HepG2 (cell line): ENCODE results near the gene PLXND1. TPM values are rescaled to one million over a fixed set of nuclear protein-coding genes. Genes with fewer than 3 reads are reported as not detected.

ENCODE experiments used
- AHR ChIP-seq: IDR thresholded peaks from 2 replicates; pipeline ENCODE4 v1.6.1; 2018; ENCODE audit warnings: missing genetic modification reagents, missing compliant biosample characterization
- CHD4 ChIP-seq: fragments of 200-600 bp; sonication (generic); IDR thresholded peaks from 2 replicates; pipeline ENCODE4 v1.7.0; 2017; ENCODE audit warnings: mild to moderate bottlenecking, low read length, borderline replicate concordance
- EP300 ChIP-seq, 3 experiments: sonication (generic) in 1 of 3; formaldehyde crosslinking in 1 of 3; IDR thresholded peaks; 2 replicates each; pipeline versions ENCODE4 v1.5.1 to v1.6.1; 2011 to 2020; ENCODE audit warnings: low read depth in 2 of 3, low read length in 2 of 3, borderline replicate concordance in 1 of 3, improper control_type of control experiment in 1 of 3, mild to moderate bottlenecking in 1 of 3, missing genetic modification reagents in 1 of 3, moderate library complexity in 1 of 3
- ISL2 ChIP-seq: sonication (generic); formaldehyde crosslinking; IDR thresholded peaks from 2 replicates; pipeline ENCODE4 v1.5.0; 2020; ENCODE audit warnings: missing genetic modification reagents
- PHF8 ChIP-seq: sonication (generic); formaldehyde crosslinking; IDR thresholded peaks from 2 replicates; pipeline ENCODE4 v1.5.0; 2020; ENCODE audit warnings: missing genetic modification reagents
- PRPF4 ChIP-seq: fragments of 200-400 bp; formaldehyde crosslinking; IDR thresholded peaks from 2 replicates; pipeline ENCODE4 v1.6.1; 2016; ENCODE audit warnings: low read length, low read depth; ENCODE audit not compliant: poor library complexity, severe bottlenecking
- RBM22 ChIP-seq: fragments of 200-400 bp; formaldehyde crosslinking; optimal IDR thresholded peaks from 2 replicates; pipeline ENCODE3; 2017; ENCODE audit warnings: mild to moderate bottlenecking, low read length, moderate library complexity
- RELA ChIP-seq: sonication (generic); formaldehyde crosslinking; IDR thresholded peaks from 2 replicates; pipeline ENCODE4 v1.4.0; 2020; ENCODE audit warnings: missing genetic modification reagents
- TCF7L2 ChIP-seq: IDR thresholded peaks from 2 replicates; pipeline ENCODE4 v1.6.1; 2011; ENCODE audit warnings: mild to moderate bottlenecking, low read depth, low read length, moderate library complexity
- ZBTB7B ChIP-seq: sonication (generic); formaldehyde crosslinking; IDR thresholded peaks from 2 replicates; pipeline ENCODE4 v1.4.0; 2020; ENCODE audit warnings: missing genetic modification reagents
- ZFY ChIP-seq: sonication (generic); formaldehyde crosslinking; IDR thresholded peaks from 2 replicates; pipeline ENCODE4 v1.4.0; 2020; ENCODE audit warnings: missing genetic modification reagents
- ZNF460 ChIP-seq: sonication (generic); formaldehyde crosslinking; IDR thresholded peaks from 2 replicates; pipeline ENCODE4 v1.5.1; 2020; ENCODE audit warnings: missing genetic modification reagents, mild to moderate bottlenecking, borderline replicate concordance
- ZNF629 ChIP-seq: sonication (generic); formaldehyde crosslinking; conservative IDR thresholded peaks from 2 replicates; pipeline ENCODE4 v1.5.0; 2020; ENCODE audit warnings: missing genetic modification reagents
- ZNF792 ChIP-seq: IDR thresholded peaks from 2 replicates; pipeline ENCODE4 v1.6.1; 2016
- ZZZ3 ChIP-seq: sonication (generic); formaldehyde crosslinking; IDR thresholded peaks from 2 replicates; pipeline ENCODE4 v1.4.0; 2020; ENCODE audit warnings: missing genetic modification reagents, mild to moderate bottlenecking, borderline replicate concordance
- polyA plus RNA-seq, 8 experiments: library from polyadenylated mRNA; depleted of rRNA in 3 of 8; stranded (reverse) in 7 of 8; unstranded in 1 of 8; fragments of >200 nt; fragmentation: Illumina TruSeq in 4 of 8; extraction: Trizol in 4 of 8; gene quantifications; 2 replicates each; pipeline versions ENCODE4 v1.2.1 to v1.2.3, GENCODE V29; 2011 to 2016; ENCODE audit warnings: low read depth in 4 of 8, missing spikeins in 1 of 8, mixed read lengths in 1 of 8; ENCODE audit not compliant: insufficient read depth in 1 of 8
- total RNA-seq, 5 experiments: library from RNA; depleted of rRNA; stranded (reverse); fragments of >200 nt; fragmentation: Illumina TruSeq; extraction: Trizol; gene quantifications; 2 replicates each; pipeline ENCODE4 v1.2.3, GENCODE V29; 2016; ENCODE audit warnings: low read depth in 1 of 5
- TF ChIP-seq, protein P1 (sequence below): sonication (generic); formaldehyde crosslinking; IDR thresholded peaks from 2 replicates; pipeline ENCODE4 v1.8.0; 2022; ENCODE audit warnings: missing genetic modification reagents, mild to moderate bottlenecking, moderate library complexity, borderline replicate concordance
- TF ChIP-seq, protein P2 (sequence below): IDR thresholded peaks from 2 replicates; pipeline ENCODE4 v1.6.1; 2016; ENCODE audit warnings: low read depth, missing genetic modification reagents, missing compliant biosample characterization
- TF ChIP-seq, protein P3 (sequence below): IDR thresholded peaks from 2 replicates; pipeline ENCODE4 v1.6.1; 2016; ENCODE audit warnings: low read depth, borderline replicate concordance
- TF ChIP-seq, protein P4 (sequence below): IDR thresholded peaks from 2 replicates; pipeline ENCODE4 v1.6.1; 2012; ENCODE audit warnings: inconsistent platforms
- TF ChIP-seq, protein P5 (sequence below): sonication (generic); formaldehyde crosslinking; IDR thresholded peaks from 2 replicates; pipeline ENCODE4 v1.4.0; 2020; ENCODE audit warnings: missing genetic modification reagents

Gene PLXND1
- total and polyA plus RNA-seq, 2 of the 13 experiments (the other 11 are each of a cell fraction or from before 2014, with no cell fraction given) = 15.9 to 42.0 TPM

DNA sequence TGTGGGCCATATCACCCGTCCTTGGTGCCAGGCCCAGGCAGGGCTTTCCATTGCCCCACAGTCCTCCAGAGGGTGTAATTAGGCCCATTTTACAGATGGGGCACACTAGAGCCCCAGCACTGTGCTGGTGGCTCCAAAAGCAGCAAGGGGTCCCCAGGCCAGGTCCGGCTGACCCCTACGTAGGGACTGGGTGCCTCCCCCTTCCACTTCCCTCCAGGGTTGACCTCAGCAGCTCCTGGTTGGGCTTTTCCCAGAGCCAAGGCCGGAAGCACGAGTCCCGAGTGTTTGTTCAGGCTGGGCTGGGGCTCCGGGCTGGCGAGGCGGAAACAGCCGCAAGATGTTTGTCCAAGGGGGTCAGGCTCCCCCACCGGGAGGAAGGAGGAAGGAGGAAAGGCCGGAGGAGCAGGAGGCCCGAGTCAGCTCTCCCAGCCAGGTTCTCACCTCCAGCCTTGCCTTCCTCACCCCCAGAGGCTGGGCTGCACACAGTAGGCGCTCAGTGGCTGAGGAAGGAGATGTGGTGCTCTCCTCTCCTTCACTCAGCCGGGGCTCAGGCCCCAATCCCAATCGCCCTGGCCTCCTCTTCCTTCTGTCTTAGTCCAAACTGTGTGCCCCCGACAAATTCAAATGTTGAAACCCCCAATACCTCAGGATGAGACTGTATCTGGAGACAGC, 17.1 kb upstream of the PLXND1 start (continued):
- TF ChIP-seq, protein P1, sequence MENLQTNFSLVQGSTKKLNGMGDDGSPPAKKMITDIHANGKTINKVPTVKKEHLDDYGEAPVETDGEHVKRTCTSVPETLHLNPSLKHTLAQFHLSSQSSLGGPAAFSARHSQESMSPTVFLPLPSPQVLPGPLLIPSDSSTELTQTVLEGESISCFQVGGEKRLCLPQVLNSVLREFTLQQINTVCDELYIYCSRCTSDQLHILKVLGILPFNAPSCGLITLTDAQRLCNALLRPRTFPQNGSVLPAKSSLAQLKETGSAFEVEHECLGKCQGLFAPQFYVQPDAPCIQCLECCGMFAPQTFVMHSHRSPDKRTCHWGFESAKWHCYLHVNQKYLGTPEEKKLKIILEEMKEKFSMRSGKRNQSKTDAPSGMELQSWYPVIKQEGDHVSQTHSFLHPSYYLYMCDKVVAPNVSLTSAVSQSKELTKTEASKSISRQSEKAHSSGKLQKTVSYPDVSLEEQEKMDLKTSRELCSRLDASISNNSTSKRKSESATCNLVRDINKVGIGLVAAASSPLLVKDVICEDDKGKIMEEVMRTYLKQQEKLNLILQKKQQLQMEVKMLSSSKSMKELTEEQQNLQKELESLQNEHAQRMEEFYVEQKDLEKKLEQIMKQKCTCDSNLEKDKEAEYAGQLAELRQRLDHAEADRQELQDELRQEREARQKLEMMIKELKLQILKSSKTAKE (CRISPR knock-in tag) = peak; percentile 52; the same call in 1 of the 2 replicates
- TF ChIP-seq, protein P2, sequence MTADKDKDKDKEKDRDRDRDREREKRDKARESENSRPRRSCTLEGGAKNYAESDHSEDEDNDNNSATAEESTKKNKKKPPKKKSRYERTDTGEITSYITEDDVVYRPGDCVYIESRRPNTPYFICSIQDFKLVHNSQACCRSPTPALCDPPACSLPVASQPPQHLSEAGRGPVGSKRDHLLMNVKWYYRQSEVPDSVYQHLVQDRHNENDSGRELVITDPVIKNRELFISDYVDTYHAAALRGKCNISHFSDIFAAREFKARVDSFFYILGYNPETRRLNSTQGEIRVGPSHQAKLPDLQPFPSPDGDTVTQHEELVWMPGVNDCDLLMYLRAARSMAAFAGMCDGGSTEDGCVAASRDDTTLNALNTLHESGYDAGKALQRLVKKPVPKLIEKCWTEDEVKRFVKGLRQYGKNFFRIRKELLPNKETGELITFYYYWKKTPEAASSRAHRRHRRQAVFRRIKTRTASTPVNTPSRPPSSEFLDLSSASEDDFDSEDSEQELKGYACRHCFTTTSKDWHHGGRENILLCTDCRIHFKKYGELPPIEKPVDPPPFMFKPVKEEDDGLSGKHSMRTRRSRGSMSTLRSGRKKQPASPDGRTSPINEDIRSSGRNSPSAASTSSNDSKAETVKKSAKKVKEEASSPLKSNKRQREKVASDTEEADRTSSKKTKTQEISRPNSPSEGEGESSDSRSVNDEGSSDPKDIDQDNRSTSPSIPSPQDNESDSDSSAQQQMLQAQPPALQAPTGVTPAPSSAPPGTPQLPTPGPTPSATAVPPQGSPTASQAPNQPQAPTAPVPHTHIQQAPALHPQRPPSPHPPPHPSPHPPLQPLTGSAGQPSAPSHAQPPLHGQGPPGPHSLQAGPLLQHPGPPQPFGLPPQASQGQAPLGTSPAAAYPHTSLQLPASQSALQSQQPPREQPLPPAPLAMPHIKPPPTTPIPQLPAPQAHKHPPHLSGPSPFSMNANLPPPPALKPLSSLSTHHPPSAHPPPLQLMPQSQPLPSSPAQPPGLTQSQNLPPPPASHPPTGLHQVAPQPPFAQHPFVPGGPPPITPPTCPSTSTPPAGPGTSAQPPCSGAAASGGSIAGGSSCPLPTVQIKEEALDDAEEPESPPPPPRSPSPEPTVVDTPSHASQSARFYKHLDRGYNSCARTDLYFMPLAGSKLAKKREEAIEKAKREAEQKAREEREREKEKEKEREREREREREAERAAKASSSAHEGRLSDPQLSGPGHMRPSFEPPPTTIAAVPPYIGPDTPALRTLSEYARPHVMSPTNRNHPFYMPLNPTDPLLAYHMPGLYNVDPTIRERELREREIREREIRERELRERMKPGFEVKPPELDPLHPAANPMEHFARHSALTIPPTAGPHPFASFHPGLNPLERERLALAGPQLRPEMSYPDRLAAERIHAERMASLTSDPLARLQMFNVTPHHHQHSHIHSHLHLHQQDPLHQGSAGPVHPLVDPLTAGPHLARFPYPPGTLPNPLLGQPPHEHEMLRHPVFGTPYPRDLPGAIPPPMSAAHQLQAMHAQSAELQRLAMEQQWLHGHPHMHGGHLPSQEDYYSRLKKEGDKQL = 0 out of 2 replicates have a peak, but pooled peaks have one; percentile 46
- TF ChIP-seq, protein P3, sequence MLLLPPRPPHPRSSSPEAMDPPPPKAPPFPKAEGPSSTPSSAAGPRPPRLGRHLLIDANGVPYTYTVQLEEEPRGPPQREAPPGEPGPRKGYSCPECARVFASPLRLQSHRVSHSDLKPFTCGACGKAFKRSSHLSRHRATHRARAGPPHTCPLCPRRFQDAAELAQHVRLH (CRISPR knock-in tag) = 0 out of 2 replicates have a peak, but pooled peaks have one; percentile 25
- TF ChIP-seq TCF7L2 = no peak
- no peak for TF ChIP-seq CHD4
- TF ChIP-seq, protein P4, sequence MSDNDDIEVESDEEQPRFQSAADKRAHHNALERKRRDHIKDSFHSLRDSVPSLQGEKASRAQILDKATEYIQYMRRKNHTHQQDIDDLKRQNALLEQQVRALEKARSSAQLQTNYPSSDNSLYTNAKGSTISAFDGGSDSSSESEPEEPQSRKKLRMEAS = peak; percentile 68; the same call in 1 of the 2 replicates
- TF ChIP-seq ZNF629 = peak; percentile 98
- TF ChIP-seq, protein P5, sequence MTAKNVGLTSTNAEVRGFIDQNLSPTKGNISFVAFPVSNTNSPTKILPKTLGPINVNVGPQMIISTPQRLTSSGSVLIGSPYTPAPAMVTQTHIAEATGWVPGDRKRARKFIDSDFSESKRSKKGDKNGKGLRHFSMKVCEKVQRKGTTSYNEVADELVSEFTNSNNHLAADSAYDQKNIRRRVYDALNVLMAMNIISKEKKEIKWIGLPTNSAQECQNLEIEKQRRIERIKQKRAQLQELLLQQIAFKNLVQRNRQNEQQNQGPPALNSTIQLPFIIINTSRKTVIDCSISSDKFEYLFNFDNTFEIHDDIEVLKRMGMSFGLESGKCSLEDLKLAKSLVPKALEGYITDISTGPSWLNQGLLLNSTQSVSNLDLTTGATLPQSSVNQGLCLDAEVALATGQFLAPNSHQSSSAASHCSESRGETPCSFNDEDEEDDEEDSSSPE (CRISPR knock-in tag) = no peak
- TF ChIP-seq AHR (CRISPR knock-in tag) = 0 out of 2 replicates have a peak, but pooled peaks have one; percentile 52
- no peak for TF ChIP-seq RBM22
- TF ChIP-seq ISL2 = peak; percentile 43; the same call in 1 of the 2 replicates
- no peak for TF ChIP-seq ZNF460 (CRISPR knock-in tag)
- no peak for TF ChIP-seq RELA (CRISPR knock-in tag)
- 0 out of 2 replicates have a peak, but pooled peaks have one; percentile 63 for TF ChIP-seq ZNF792 (CRISPR knock-in tag)
- TF ChIP-seq EP300 (IDR thresholded peaks at IDR 0.05; ENCODE audit: low read depth in 2 of 2, low read length in 2 of 2) = peak in 1 of 2 experiments; percentile 53; a peak in 2 of 4 replicates
- peak; percentile 65; the same call in 1 of the 2 replicates for TF ChIP-seq EP300 (CRISPR knock-in tag; IDR thresholded peaks at IDR 0.05; ENCODE audit: borderline replicate concordance)
- peak; percentile 46; the same call in 1 of the 2 replicates for TF ChIP-seq ZBTB7B (CRISPR knock-in tag)
- no peak for TF ChIP-seq ZZZ3 (CRISPR knock-in tag)
- TF ChIP-seq PRPF4 = no peak
- TF ChIP-seq ZFY (CRISPR knock-in tag) = no peak
- 0 out of 2 replicates have a peak, but pooled peaks have one; percentile 20 for TF ChIP-seq PHF8
